ENCODE results near the gene UBL4A. TPM values are rescaled to one million over a fixed set of nuclear protein-coding genes. Genes with fewer than 3 reads are reported as not detected.

Gene UBL4A
- total RNA-seq, 4 donors from 2014 or later = 14.7 to 36.3 (median 29.5) TPM

DNA sequence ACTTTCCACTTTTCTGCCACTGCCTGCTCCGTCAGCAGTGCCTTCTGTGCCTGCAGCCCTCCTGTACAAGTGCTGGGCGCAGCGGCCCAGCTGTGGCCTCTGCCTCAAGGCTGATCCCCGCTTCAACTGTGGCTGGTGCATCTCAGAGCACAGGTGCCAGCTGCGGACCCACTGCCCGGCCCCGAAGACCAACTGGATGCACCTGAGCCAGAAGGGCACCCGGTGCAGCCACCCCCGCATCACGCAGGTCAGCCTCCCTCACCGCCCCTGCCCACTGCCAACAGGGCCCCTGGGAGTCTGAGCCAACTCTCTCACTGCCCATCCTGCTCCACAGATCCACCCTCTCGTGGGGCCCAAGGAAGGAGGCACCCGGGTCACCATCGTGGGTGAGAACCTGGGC, 20.8 kb downstream of the UBL4A start:
- H3K27me3 ChIP-seq = no peaks in the 10 kb centered on the region
- no peaks in the 10 kb centered on the region for H3K36me3 ChIP-seq
- H3K27ac ChIP-seq = no peak overlapping the region
- H3K4me1 ChIP-seq = no peaks in the 10 kb centered on the region
- no peak for DNase-seq
- no peak for TF ChIP-seq POLR2A (IDR thresholded peaks at IDR 0.05)
- no peak for TF ChIP-seq CTCF (IDR thresholded peaks at IDR 0.05)
- H3K9me3 ChIP-seq = no peaks in the 10 kb centered on the region
- H3K4me3 ChIP-seq = no peak overlapping the region
- intact Hi-C loops (cut with DNase I; ENCODE audit: low total_unique reads) = no loop called here

DNA sequence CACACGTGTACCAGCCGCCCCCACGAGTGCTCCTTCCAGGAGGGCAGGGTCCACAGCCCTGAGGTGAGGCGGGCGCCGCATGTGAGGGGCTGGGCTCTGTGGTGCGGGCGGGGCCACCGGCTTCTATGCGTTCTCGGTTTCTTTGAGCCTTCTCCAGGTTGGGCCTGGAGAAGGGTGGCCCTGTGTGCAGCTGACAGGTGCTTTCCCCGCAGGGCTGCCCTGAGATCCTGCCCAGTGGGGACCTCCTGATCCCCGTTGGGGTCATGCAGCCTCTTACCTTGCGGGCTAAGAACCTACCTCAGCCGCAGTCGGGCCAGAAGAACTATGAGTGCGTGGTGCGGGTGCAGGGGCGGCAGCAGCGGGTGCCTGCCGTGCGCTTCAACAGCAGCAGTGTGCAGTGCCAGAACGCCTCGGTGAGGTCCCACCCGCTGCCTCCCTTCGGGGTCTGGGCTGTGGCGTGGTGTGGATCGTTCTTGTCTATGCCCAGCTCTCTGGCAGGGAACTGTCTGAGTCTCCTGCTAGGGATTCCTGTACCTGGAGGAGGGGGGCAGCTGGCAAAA, 21.5 kb downstream of the UBL4A start:
- no peaks in the 10 kb centered on the region for H3K36me3 ChIP-seq
- no peaks in the 10 kb centered on the region for H3K9me3 ChIP-seq
- no peaks in the 10 kb centered on the region for H3K27me3 ChIP-seq
- H3K4me3 ChIP-seq = no peak overlapping the region
- no peaks in the 10 kb centered on the region for H3K4me1 ChIP-seq
- intact Hi-C loops (cut with DNase I; ENCODE audit: low total_unique reads) = no loop called here
- DNase-seq = no peak
- no peak overlapping the region for H3K27ac ChIP-seq
- TF ChIP-seq CTCF (IDR thresholded peaks at IDR 0.05) = no peak
- TF ChIP-seq POLR2A (IDR thresholded peaks at IDR 0.05) = no peak

DNA sequence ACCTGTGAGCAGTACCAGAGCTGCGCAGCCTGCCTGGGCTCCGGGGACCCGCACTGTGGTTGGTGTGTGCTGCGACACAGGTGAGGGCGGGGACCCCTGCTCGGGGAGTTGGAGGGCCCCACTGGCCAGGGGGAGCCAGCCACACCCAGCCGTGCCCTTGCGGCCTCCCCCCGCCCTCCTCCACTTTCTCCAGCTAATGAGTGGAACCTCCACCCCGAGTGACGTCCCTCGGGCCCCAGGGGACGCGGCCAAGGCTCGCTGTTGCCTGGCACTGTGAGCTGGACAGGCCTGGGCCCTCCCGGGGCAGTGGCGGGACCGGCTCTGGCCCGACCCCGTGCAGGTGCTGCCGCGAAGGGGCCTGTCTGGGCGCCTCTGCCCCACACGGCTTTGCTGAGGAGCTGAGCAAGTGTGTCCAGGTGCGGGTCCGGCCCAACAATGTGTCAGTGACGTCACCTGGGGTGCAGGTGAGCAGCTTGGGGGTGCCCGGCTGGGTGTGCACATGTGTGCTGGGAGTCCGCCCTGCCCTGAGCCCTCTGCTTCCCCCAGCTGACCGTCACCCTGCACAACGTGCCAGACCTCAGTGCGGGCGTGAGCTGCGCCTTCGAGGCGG, 22.7 kb downstream of the UBL4A start:
- no peak for DNase-seq
- no peaks in the 10 kb centered on the region for H3K4me1 ChIP-seq
- no peaks in the 10 kb centered on the region for H3K9me3 ChIP-seq
- H3K27me3 ChIP-seq = no peaks in the 10 kb centered on the region
- no peak overlapping the region for H3K4me3 ChIP-seq
- TF ChIP-seq POLR2A (IDR thresholded peaks at IDR 0.05) = no peak
- H3K27ac ChIP-seq = no peak overlapping the region
- intact Hi-C loops (cut with DNase I; ENCODE audit: low total_unique reads) = no loop called here
- H3K36me3 ChIP-seq = no peaks in the 10 kb centered on the region

DNA sequence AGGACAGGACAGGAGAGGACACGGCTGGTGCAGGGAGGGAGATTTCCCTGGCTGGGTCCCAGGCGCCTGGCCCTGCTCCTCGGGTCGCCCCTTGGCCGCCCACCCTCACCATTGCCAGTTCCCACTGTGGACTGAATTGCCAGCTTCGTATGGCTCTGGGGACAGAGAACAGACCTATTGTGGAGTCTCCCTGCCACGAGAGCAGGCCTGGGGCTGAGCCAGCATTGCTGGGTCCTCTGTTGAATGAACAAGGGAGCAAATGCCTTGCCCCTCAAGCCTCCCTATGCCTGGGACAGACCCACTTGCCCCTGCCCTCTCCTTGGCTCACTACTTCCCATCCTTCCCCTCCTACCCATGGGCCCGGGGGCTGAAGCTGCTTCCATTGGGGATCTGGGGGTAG, 24.0 kb downstream of the UBL4A start:
- DNase-seq = no peak
- Histone ChIP-seq H3K36me3 (no peaks in the 10 kb centered on the region), H3K27me3 (no peaks in the 10 kb centered on the region), H3K9me3 (no peaks in the 10 kb centered on the region), H3K4me1 (no peaks in the 10 kb centered on the region), H3K4me3 (no peak overlapping the region), H3K27ac (no peak overlapping the region)
- intact Hi-C loops (cut with DNase I; ENCODE audit: low total_unique reads) = no loop called here
- TF ChIP-seq POLR2A (IDR thresholded peaks at IDR 0.05) (no peak), CTCF (IDR thresholded peaks at IDR 0.05) (no peak)

GRCh38 chrX:154460326-154460725, 26.1 kb downstream of the UBL4A start:
- Histone ChIP-seq H3K27ac (no peak overlapping the region), H3K9me3 (no peaks in the 10 kb centered on the region), H3K27me3 (no peaks in the 10 kb centered on the region), H3K4me3 (no peak overlapping the region), H3K4me1 (no peaks in the 10 kb centered on the region), H3K36me3 (no peaks in the 10 kb centered on the region)
- no peak for DNase-seq
- TF ChIP-seq CTCF (IDR thresholded peaks at IDR 0.05) = no peak
- no peak for TF ChIP-seq POLR2A (IDR thresholded peaks at IDR 0.05)
- intact Hi-C loops (cut with DNase I; ENCODE audit: low total_unique reads) = no loop called here

Data from uterus (tissue), 4 donors.